HG03469 (cell line): ENCODE measurements around the gene KBTBD3.
A peak's percentile ranks its signal among the peaks of the same experiment; 100 is the strongest.

Experiments used
- ATAC-seq: cut with Tn5 transposase; IDR thresholded peaks from one replicate; pipeline ENCODE4 v1.9.1; 2021; ENCODE audit warnings: mild to moderate bottlenecking, moderate library complexity, moderate number of reproducible peaks; ENCODE audit not compliant: unreplicated experiment

Gene KBTBD3

GRCh38 chr11:106076919-106077608, at the start of gene KBTBD3:
Gene KBTBD3 (minus strand): TSS chr11:106077347. CDS start chr11:106059097, 18,250 bp downstream.
- ATAC-seq = peak; percentile 94

- no peak for ATAC-seq
Observed at GRCh38 chr11:106121570-106122320, 44.6 kb upstream of the KBTBD3 start.

- ATAC-seq = no peak
Observed at GRCh38 chr11:106105986-106106385, 28.8 kb upstream of the KBTBD3 start.

GRCh38 chr11:106101819-106102218, 24.7 kb upstream of the KBTBD3 start:
- ATAC-seq = no peak

- ATAC-seq = no peak
Observed at GRCh38 chr11:106101370-106101769, 24.2 kb upstream of the KBTBD3 start.

GRCh38 chr11:106098893-106099553, 21.9 kb upstream of the KBTBD3 start:
- ATAC-seq = no peak

- no peak for ATAC-seq
Observed at GRCh38 chr11:106092446-106092845, 15.3 kb upstream of the KBTBD3 start.

GRCh38 chr11:106091480-106092123, 14.5 kb upstream of the KBTBD3 start:
- ATAC-seq = peak; percentile 97

GRCh38 chr11:106088896-106089295, 11.7 kb upstream of the KBTBD3 start:
- ATAC-seq = no peak

- peak; percentile 25 for ATAC-seq
Observed at GRCh38 chr11:106087815-106088435, 10.8 kb upstream of the KBTBD3 start.

- no peak for ATAC-seq
Observed at GRCh38 chr11:106086850-106087249, 9.7 kb upstream of the KBTBD3 start.

GRCh38 chr11:106086135-106086534, 9.0 kb upstream of the KBTBD3 start:
- ATAC-seq = no peak

GRCh38 chr11:106082096-106082495, 4.9 kb upstream of the KBTBD3 start:
- ATAC-seq = no peak

GRCh38 chr11:106077609-106078455, 685 bp upstream of the KBTBD3 start, which contains the start of gene AASDHPPT:
Gene AASDHPPT (plus strand): TSS chr11:106077662. CDS start chr11:106077711, 49 bp downstream.
- peak; percentile 3 for ATAC-seq

- no peak for ATAC-seq
Observed at GRCh38 chr11:106076171-106076918, 802 bp downstream of the KBTBD3 start.

GRCh38 chr11:106072804-106073203, 4.3 kb downstream of the KBTBD3 start:
- ATAC-seq = no peak

GRCh38 chr11:106070606-106071005, 6.5 kb downstream of the KBTBD3 start:
- ATAC-seq = no peak

GRCh38 chr11:106063009-106063408, 14.1 kb downstream of the KBTBD3 start:
- peak; percentile 38 for ATAC-seq
